Ascending aorta (tissue), 2 donors: Measurements from ENCODE around the gene SMG6. TPM values are rescaled to one million over a fixed set of nuclear protein-coding genes. Genes with fewer than 3 reads are reported as not detected.

Experiments used
- DNase-seq, 2 donors: peaks; one replicate each; pipeline ENCODE4 v3.0.0-alpha.2; 2019; ENCODE audit warnings: low spot score in 2 of 2
- H3K27ac ChIP-seq, 2 donors: fragments of 200-600 bp; sonication (generic); one replicate each; pipeline ENCODE4 v1.5.1; 2016 to 2017; ENCODE audit warnings: mild to moderate bottlenecking in 1 of 2
- H3K27me3 ChIP-seq: fragments of 200-600 bp; sonication (generic); one replicate; pipeline ENCODE4 v1.5.1; 2017
- H3K36me3 ChIP-seq, 2 donors: fragments of 200-600 bp; sonication (generic); one replicate each; pipeline ENCODE4 v1.5.1; 2016
- H3K4me1 ChIP-seq, 2 donors: fragments of 200-600 bp; sonication (generic); one replicate each; pipeline ENCODE4 v1.5.1; 2016 to 2017; ENCODE audit warnings: mild to moderate bottlenecking in 1 of 2
- H3K4me3 ChIP-seq, 2 donors: fragments of 200-600 bp; sonication (generic); one replicate each; pipeline ENCODE4 v1.5.1; 2016 to 2017; ENCODE audit warnings: mild to moderate bottlenecking in 1 of 2
- H3K9me3 ChIP-seq, 2 donors: fragments of 200-600 bp; sonication (generic); one replicate each; pipeline ENCODE4 v1.5.1; 2016
- intact Hi-C: fragments of 100-400 bp; cut with DNase I; formaldehyde crosslinking; loops from one replicate; pipeline ENCODE4 v1.15.1; 2023
- total RNA-seq: library from RNA; depleted of rRNA; stranded (reverse); fragments of >200 nt; gene quantifications from one replicate; pipeline ENCODE4 v1.1.0, GENCODE V29; 2016
- TF ChIP-seq, protein P1 (sequence below), 3 experiments: fragments of 200-600 bp in 2 of 3; fragments of 450-650 bp in 1 of 3; sonication (generic) in 2 of 3; IDR thresholded peaks; one replicate each; pipeline ENCODE4 v1.5.1; 2016 to 2019; ENCODE audit warnings: antibody characterized with exemption in 3 of 3, mild to moderate bottlenecking in 1 of 3, moderate library complexity in 1 of 3

SMG6 gene
- total RNA-seq, 1 donor from 2014 or later = 50.8 TPM

DNA sequence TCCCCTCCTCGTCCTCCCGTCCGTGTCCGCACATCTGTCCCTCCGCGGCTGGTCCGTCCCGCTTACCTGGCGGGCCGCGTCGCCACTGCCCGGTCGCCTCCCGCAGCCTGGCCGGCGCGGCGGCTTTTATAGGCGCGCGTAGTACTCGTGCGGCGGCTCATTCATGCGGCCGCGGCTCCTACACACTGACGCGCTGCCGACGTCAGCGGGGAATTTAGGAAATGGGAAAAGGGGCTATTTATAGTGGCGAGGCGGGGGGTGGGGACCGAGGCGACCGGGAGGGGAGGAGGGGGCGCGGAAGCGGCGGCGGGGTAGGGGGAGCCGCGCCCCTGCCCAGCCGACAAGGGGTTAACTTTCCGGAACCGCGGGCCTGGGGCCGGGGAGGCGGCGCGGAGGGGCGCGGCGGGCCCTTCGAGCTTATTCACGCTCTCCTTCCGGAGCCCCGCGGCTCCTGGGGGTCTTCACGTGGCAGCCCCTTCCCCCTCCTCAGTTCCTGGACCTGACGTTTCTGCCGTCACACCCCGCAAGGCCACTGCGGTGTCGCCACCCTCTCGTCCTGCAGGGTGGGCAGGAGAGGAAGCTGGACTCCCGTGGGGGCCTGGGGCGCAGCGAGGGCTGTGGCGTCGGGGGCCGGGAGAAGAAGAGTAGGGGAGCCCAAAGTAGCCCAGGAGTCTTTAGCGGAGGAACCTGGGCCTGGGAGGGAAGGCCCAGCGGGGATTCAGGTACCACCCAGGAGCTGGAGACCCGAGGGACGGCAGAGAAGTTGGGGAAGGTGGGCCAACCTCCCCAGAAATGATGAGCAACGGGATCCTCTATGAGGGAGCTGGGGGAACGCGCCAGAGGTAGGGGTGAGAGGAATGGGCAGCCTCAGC, 252.3 kb downstream of the SMG6 start:
- no peaks in the 10 kb centered on the region for H3K27me3 ChIP-seq
- H3K36me3 ChIP-seq = no peaks in the 10 kb centered on the region
- H3K9me3 ChIP-seq = no peaks in the 10 kb centered on the region
- peaks cover 36 to 38% of the 10 kb centered on the region in 2 donors for H3K4me1 ChIP-seq
- TF ChIP-seq, protein P1, sequence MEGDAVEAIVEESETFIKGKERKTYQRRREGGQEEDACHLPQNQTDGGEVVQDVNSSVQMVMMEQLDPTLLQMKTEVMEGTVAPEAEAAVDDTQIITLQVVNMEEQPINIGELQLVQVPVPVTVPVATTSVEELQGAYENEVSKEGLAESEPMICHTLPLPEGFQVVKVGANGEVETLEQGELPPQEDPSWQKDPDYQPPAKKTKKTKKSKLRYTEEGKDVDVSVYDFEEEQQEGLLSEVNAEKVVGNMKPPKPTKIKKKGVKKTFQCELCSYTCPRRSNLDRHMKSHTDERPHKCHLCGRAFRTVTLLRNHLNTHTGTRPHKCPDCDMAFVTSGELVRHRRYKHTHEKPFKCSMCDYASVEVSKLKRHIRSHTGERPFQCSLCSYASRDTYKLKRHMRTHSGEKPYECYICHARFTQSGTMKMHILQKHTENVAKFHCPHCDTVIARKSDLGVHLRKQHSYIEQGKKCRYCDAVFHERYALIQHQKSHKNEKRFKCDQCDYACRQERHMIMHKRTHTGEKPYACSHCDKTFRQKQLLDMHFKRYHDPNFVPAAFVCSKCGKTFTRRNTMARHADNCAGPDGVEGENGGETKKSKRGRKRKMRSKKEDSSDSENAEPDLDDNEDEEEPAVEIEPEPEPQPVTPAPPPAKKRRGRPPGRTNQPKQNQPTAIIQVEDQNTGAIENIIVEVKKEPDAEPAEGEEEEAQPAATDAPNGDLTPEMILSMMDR (IDR thresholded peaks at IDR 0.05) = no peak
- H3K4me3 ChIP-seq = peak overlapping the region; percentile 91 to 97
- no peak for DNase-seq
- no peak overlapping the region for H3K27ac ChIP-seq
- intact Hi-C loops = loop anchor here (10.0 kb wide), 1 partner anchor 344 kb away; no protein-coding TSS in a partner anchor

DNA sequence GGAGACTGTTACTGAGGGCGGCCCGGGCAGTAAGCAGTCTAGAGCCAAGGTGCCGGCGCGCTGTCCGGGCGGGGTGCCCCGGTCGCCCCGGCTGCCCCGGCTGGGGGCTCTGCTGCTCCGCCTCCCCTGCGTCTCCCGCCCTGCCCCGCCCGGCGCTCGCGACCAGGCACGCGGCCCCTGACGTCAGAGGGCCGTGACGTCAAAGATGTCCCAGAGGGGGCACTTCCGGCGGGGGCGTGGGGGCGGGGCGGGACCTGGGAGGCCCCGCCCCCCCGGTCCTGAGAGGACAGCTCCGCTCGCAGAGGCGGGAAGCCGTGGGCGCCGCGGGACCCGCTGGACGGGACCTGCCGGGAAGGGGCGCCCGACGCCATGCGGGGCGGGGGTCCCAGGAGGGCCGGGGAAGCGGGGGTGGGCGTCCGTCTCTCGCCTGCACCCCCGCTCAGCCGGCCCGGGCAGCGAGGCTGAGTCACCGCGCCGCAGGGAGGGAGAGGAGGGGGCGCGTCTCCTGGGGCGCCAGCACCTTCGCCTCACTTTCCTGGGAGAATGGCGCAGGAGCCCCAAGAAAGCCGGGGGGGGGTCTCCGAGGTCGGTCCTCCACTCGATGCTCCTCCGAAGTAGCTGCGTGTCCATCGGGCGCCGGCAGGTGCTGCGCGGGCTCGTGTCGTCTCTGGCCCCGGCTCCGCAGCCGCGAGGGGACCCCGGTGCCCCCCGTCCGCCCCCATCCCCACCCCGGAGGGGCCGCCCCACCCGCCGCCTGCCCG, 253.1 kb downstream of the SMG6 start:
- TF ChIP-seq, protein P1 (IDR thresholded peaks at IDR 0.05) = no peak
- DNase-seq = no peak
- intact Hi-C loops = loop anchor here (10.0 kb wide), 1 partner anchor 344 kb away; no protein-coding TSS in a partner anchor
- peaks cover 30 to 38% of the 10 kb centered on the region in 2 donors for H3K4me1 ChIP-seq
- H3K27ac ChIP-seq = no peak overlapping the region
- no peaks in the 10 kb centered on the region for H3K9me3 ChIP-seq
- H3K27me3 ChIP-seq = no peaks in the 10 kb centered on the region
- H3K4me3 ChIP-seq = peak overlapping the region; percentile 91 to 97
- no peaks in the 10 kb centered on the region for H3K36me3 ChIP-seq

DNA sequence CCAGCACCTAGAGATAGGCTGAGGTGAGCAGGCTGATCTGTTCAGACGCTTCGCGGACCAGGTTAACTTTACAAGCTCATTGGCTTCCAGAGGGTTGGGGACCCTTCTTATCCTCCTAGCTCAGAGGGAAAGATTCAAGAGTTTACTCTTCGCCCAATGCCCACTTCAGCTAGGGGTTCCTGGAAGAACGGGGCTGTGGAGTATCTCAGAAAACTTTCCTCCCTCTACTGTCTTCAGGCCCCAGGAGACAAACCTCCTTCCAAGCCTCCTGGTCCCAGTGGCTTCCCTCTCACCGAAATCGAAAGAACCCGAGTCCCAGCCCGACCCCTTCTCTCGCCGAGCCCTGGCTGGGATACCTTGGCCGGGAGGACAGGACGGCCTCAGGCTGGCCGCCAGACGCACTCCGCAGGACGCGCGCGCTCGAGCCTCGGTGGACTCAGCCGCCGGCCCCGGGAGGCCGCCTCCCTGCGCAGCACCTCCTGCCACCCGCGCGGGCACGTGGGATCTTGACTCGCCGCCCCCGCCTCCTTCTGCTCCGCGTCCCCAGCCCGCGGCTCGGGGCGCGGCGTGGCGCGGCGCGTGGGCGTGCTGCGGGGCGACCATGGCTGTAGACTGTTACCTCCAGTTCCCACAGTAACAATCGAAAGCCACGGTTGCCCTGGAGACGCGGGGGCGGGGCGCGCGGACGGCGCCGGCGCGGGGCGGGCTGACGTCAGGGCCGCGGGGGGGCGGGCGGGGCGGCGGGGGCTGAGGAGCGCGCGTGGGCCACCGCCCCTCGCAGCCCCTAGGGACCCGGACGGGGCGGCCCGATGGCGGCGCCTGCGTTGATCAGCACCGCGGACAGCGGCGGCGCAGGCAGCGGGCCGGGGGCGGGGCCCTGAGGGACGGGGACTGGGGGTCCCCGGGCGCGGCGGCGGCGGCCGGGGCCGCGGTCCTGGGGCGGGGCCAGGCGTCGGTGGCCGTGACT, 254.0 kb downstream of the SMG6 start:
- H3K9me3 ChIP-seq = no peaks in the 10 kb centered on the region
- H3K27me3 ChIP-seq = no peaks in the 10 kb centered on the region
- H3K27ac ChIP-seq = peak overlapping the region in 1 of 2 donors; percentile 22
- DNase-seq = peak in 1 of 2 donors; percentile 94
- H3K4me1 ChIP-seq = peaks cover 27 to 37% of the 10 kb centered on the region in 2 donors
- TF ChIP-seq, protein P1 (IDR thresholded peaks at IDR 0.05) = no peak
- intact Hi-C loops = loop anchor here (10.0 kb wide), 2 partner anchors 345 to 485 kb away; partner anchors contain the start of gene PITPNA
- H3K4me3 ChIP-seq = peak overlapping the region; percentile 91 to 97
- H3K36me3 ChIP-seq = no peaks in the 10 kb centered on the region

DNA sequence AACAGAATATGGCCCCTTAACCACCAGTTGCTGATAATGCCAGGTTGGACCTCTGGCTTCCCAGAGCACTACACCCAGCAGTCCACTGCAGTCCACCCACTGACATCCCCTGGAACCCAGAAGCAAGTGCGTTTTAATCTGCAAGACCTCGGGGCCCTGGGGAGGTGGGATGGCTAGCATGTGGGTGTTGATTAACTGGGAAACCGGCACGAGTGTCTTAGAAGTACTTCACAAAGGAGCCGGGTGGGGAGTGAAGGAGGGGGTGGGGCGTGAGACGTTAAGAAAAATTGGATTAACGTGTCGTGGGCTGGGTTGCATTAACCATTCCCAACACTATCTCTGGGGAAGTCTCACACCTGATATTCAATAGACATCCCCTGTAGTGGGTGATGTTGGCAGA, 254.8 kb downstream of the SMG6 start:
- intact Hi-C loops = loop anchor here (10.0 kb wide), 1 partner anchor 484 kb away; the partner anchor contains the start of gene PITPNA
- no peak for DNase-seq
- H3K4me1 ChIP-seq = peaks cover 21 to 35% of the 10 kb centered on the region in 2 donors
- H3K27ac ChIP-seq = no peak overlapping the region
- peak overlapping the region in 1 of 2 donors; percentile 97 for H3K4me3 ChIP-seq
- TF ChIP-seq, protein P1 (IDR thresholded peaks at IDR 0.05) = no peak
- H3K27me3 ChIP-seq = no peaks in the 10 kb centered on the region
- no peaks in the 10 kb centered on the region for H3K9me3 ChIP-seq
- no peaks in the 10 kb centered on the region for H3K36me3 ChIP-seq

DNA sequence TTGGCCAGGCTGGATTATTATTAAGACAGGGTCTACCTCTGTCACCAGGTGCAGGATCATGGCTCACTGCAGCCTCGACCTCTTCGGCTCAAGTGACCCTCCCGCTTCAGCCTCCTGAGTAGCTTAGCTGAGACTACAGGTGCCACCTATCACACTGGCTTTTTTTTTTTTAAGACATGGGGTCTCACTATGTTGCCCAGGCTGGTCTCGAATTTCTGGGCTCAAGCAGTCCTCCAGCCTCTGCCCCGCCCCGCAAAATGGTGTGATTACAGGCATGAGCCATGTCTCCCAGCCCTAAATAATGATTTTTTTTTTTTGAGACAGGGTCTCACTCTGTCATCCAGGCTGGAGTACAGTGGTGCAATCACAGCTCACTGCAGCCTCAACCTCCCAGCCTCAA, 256.0 kb downstream of the SMG6 start:
- TF ChIP-seq, protein P1 (IDR thresholded peaks at IDR 0.05) = no peak
- H3K36me3 ChIP-seq = no peaks in the 10 kb centered on the region
- no peaks in the 10 kb centered on the region for H3K9me3 ChIP-seq
- H3K4me3 ChIP-seq = no peak overlapping the region
- H3K27me3 ChIP-seq = no peaks in the 10 kb centered on the region
- intact Hi-C loops = loop anchor here (10.0 kb wide), 1 partner anchor 483 kb away; the partner anchor contains the start of gene PITPNA
- no peak overlapping the region for H3K27ac ChIP-seq
- DNase-seq = no peak
- peaks cover 21 to 34% of the 10 kb centered on the region in 2 donors for H3K4me1 ChIP-seq
